ENCODE results near the gene GPX4. TPM values are rescaled to one million over a fixed set of nuclear protein-coding genes. Genes with fewer than 3 reads are reported as not detected.

The GPX4 gene
- total RNA-seq, 1 experiment from 2014 or later = 355 TPM

GRCh38 chr19:1086613-1087012 lies 17.2 kb upstream of the GPX4 start:
- no peak overlapping the region for H3K27ac Mint-ChIP-seq
- no peak overlapping the region for H4K8ac ChIP-seq (replicated peaks; ENCODE audit: insufficient read length, low read depth, low read length)
- no peak for DNase-seq
- H3T11ph ChIP-seq (ENCODE audit: low read length) = no peak overlapping the region
- H4K91ac ChIP-seq (ENCODE audit: insufficient read length, low read depth, low read length) = no peak overlapping the region
- H3K79me1 ChIP-seq (ENCODE audit: insufficient read depth, low read depth, low read length, poor library complexity, severe bottlenecking) = no peaks in the 10 kb centered on the region
- no peaks in the 10 kb centered on the region for H3K9me3 ChIP-seq (ENCODE audit: control insufficient read depth, low read depth, low read length)
- no peak overlapping the region for H3K4ac ChIP-seq (ENCODE audit: low read depth, low read length)
- H2AFZ ChIP-seq (ENCODE audit: low read length) = no peak overlapping the region
- H3K18ac ChIP-seq (ENCODE audit: insufficient read length, low read depth, low read length) = no peak overlapping the region
- no peak overlapping the region for H2BK5ac ChIP-seq (ENCODE audit: insufficient read length, low read length)
- peaks cover 2 to 3% of the 10 kb centered on the region in 2 experiments; a peak in 2 of 4 replicates for H3K4me1 Mint-ChIP-seq
- H3K27ac ChIP-seq (ENCODE audit: insufficient read length, low read depth, low read length) = no peak overlapping the region
- H2BK12ac ChIP-seq (ENCODE audit: insufficient read length, low read depth, low read length) = no peak overlapping the region
- peaks cover 17 to 41% (median 38%) of the 10 kb centered on the region in 3 experiments; a peak in 6 of 7 replicates for H3K36me3 Mint-ChIP-seq (ENCODE audit: insufficient read depth in 1 of 3, low read depth in 3 of 3)
- H3K4me3 Mint-ChIP-seq = no peak overlapping the region
- no peak overlapping the region for H2BK15ac ChIP-seq (ENCODE audit: low read depth, low read length)
- no peak overlapping the region for H3K9ac ChIP-seq (ENCODE audit: extremely low read depth, insufficient read length, low read length)
- H2BK120ac ChIP-seq (ENCODE audit: low read depth, low read length, poor library complexity, severe bottlenecking) = no peak overlapping the region
- no peak overlapping the region for H2BK20ac ChIP-seq (ENCODE audit: low read depth, low read length, poor library complexity, severe bottlenecking)
- no peak overlapping the region for H3K14ac ChIP-seq (ENCODE audit: insufficient read depth, low read length)
- H4K20me1 ChIP-seq (ENCODE audit: control insufficient read depth, insufficient read depth, insufficient read length) = no peaks in the 10 kb centered on the region
- H3K23me2 ChIP-seq (ENCODE audit: insufficient read length, low read depth, low read length, poor library complexity, severe bottlenecking) = no peaks in the 10 kb centered on the region
- H3K79me2 ChIP-seq (ENCODE audit: insufficient read depth, low read length) = no peaks in the 10 kb centered on the region
- no peaks in the 10 kb centered on the region; the same call in 1 of the 2 replicates for H3K27me3 Mint-ChIP-seq (ENCODE audit: low read depth)
- no peak overlapping the region for H3K23ac ChIP-seq (ENCODE audit: insufficient read length, low read depth, low read length)
- TF ChIP-seq CTCF (conservative IDR thresholded peaks at IDR 0.05) = no peak
- H4K5ac ChIP-seq (ENCODE audit: insufficient read length, low read depth, low read length) = no peak overlapping the region
- no peak overlapping the region for H3K56ac ChIP-seq (ENCODE audit: insufficient read length, low read depth, low read length)
- no peak overlapping the region for H2AK5ac ChIP-seq (ENCODE audit: insufficient read length, low read length)
- H3K27me3 ChIP-seq (ENCODE audit: insufficient read depth, low read length) = no peaks in the 10 kb centered on the region
- no peak overlapping the region for H3K4me2 ChIP-seq (ENCODE audit: insufficient read depth, insufficient read length, low read length)
- no peaks in the 10 kb centered on the region for H3K9me3 Mint-ChIP-seq
- no CpG with 5 or more reads among the region's 21 CpGs for WGBS (ENCODE audit: extremely low coverage, insufficient read length, low lambda C conversion rate)
- no peaks in the 10 kb centered on the region for H3K4me1 ChIP-seq (ENCODE audit: insufficient read depth, low read length)
